VCaP (cell line): Measurements from ENCODE around the gene MED31.

Experiments used
- H3K27ac ChIP-seq: fragments of 450-650 bp; 2 replicates; pipeline ENCODE4 v1.5.1; 2017
- TF ChIP-seq, protein P1 (sequence below): fragments of 450-650 bp; conservative IDR thresholded peaks from 2 replicates; pipeline ENCODE4 v1.5.1; 2017; ENCODE audit warnings: mild to moderate bottlenecking, moderate library complexity

The MED31 gene

DNA sequence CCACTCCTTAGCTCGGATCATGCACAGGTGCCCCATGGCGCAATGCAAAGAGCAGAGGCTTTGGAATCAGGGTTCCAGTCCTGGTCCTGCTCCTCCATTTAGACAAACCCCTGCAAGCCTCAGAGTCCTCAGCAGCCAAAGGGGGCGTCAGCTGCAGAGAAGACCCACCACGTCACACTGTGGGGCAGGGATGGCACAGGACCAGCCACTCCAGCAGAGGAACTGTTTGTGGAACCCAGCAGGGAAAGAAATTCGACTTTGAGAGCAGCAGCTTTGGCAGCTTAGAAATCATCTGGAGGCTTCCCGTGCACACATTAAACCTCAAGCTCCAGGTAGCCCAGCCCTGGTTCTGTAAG, 25.4 kb upstream of the MED31 start:
- H3K27ac ChIP-seq = no peak overlapping the region
- TF ChIP-seq, protein P1, sequence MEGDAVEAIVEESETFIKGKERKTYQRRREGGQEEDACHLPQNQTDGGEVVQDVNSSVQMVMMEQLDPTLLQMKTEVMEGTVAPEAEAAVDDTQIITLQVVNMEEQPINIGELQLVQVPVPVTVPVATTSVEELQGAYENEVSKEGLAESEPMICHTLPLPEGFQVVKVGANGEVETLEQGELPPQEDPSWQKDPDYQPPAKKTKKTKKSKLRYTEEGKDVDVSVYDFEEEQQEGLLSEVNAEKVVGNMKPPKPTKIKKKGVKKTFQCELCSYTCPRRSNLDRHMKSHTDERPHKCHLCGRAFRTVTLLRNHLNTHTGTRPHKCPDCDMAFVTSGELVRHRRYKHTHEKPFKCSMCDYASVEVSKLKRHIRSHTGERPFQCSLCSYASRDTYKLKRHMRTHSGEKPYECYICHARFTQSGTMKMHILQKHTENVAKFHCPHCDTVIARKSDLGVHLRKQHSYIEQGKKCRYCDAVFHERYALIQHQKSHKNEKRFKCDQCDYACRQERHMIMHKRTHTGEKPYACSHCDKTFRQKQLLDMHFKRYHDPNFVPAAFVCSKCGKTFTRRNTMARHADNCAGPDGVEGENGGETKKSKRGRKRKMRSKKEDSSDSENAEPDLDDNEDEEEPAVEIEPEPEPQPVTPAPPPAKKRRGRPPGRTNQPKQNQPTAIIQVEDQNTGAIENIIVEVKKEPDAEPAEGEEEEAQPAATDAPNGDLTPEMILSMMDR = no peak

DNA sequence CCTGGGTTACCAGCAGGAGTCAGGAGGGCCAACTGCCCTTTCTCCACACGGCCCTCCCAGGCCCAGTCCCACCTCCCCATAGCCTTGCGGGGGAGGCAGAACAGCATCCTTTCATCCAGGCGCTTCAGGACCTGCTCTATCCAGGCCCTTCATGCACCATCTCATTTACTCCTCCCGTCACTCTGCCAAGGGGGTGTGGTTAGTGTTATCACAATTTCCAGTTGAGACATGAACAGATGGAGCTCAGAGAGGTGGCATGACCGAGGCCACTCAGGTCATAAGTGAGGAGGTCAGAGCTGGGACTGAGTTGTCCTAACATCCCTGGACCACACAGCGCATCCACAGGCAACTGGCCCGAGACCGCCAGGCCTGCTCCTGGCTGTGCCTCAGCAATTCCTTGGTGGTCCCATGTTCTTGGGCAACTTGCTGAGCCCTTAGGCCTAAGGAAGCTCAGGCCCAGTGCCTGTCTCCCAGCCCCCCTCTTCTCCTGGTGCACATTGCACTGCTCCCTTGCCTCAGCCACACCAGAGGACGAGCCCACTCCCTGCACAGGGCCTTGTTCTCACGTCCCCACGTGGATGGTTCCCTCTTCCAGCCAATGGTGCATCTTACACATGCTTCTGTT, 23.9 kb upstream of the MED31 start:
- TF ChIP-seq, protein P1 = no peak
- no peak overlapping the region for H3K27ac ChIP-seq

DNA sequence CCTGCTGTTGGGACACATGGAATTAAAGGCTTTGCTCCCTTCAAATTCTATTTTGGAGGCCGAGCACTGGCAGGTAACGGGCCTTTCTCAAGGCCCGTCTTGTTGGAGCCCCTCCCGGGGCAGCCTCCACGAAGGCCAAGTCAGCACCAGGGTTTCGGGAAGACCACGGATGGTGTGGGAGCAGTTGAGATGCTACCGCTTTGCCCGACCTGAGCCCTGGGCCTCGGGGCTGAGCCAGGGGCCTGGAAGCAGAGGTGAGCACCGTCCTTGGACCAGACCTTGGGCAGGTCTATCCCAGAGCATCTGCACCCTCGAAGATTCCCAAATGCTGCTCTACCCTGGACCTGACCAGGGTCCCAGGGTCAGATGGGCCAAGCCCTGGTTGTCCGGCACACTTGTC, 23.2 kb upstream of the MED31 start:
- TF ChIP-seq, protein P1 = no peak
- H3K27ac ChIP-seq = no peak overlapping the region

DNA sequence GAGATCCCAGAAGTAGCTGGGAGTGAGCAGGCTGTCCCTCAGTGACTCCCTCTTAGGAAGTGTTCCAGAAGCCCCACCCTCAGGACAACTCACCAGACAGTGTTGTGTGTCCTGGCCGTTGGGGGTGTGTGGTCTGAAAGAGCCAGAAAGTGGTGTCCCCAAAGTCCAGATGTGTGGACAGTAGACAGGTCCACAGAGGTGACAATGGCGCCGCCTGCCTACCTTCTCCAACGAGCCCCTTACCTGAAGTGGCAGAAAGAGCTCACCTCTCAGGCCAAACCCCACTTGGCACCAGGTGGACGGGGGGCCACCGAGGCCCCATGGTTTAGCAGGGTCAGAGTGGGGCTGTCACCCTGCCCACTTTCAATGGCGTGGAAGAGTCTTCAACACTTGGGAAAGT, 20.0 kb upstream of the MED31 start:
- no peak overlapping the region for H3K27ac ChIP-seq
- TF ChIP-seq, protein P1 = no peak

DNA sequence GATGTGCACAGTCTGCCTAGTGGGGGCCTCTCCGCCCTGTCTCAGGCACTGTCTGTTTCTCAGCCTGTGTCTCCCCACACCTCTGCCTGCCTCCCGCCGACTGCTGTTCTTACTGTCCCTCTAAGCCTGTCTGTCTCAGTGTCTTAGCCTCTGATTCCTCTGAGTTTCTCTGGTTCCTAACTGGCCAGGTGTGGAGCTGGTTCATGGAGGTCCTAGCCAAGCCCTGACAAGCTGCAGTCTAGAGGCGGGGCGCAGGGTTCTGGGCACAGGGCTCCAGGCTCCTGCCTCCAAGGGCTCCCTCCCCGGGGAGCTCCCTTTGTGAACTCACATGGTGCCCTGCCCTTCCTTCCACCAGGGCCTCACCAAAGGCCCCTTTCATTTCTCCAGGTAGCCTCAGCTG, 19.6 kb upstream of the MED31 start:
- no peak overlapping the region for H3K27ac ChIP-seq
- TF ChIP-seq, protein P1 = no peak

DNA sequence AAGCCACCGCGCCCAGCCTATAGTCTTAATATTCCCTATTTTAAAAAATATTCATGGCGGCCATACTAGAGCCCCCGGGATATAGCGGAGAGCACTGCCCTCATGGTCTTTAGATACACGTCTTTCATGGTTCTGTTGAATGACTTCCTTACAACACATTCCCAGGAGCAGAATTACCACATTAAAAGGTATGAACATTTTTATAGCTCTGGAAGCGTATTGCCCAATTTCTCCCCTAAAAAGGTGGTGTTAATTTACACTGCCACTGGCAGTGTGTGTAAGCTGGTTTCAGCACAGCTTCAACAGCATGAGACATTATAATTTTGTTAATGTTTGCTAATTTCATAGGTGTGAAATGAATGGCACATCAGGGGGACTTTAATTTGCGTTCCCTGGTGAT, 19.2 kb upstream of the MED31 start:
- TF ChIP-seq, protein P1 = no peak
- H3K27ac ChIP-seq = no peak overlapping the region

DNA sequence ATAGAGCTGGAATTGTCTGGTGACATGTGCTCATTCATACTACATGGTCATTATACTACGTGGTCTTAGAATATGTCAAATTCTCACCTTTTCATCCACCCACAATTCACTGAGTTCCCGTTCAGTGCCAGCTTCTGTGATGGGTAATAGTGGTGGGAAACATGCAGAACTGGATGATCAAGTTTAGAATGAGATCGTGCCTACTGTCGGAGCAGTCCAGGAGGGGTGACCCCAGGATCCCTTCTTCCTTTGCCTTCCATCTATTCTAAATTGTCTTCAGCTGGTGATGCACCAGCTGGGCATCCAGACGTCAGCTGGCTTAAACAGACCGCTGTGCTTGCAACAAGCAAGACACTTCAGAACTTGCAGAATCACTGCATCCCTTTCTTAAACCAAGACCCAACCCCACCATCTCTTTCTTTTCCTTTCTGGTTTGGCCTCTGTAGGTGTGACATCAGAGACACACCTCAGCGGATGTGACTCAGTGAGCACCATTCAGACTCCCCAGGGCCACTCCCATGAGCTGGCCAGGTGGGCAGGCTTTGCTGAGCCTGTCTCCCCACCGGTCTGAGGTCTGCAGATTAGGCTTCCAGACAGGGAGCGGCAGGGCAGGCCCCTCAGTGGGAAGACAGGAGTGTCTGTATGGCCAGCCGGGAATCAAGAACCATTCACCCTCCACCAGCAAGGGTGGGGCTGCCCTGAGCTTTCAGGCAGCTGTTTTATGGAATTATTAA, 18.2 kb upstream of the MED31 start:
- TF ChIP-seq, protein P1 = no peak
- H3K27ac ChIP-seq = no peak overlapping the region
